GM19025 (cell line): ENCODE measurements around the gene PNRC2.

Experiments
- ATAC-seq: cut with Tn5 transposase; IDR thresholded peaks from one replicate; pipeline ENCODE4 v1.9.1; 2021; ENCODE audit warnings: mild to moderate bottlenecking, low read depth, moderate library complexity; ENCODE audit not compliant: unreplicated experiment

PNRC2 gene, protein sequence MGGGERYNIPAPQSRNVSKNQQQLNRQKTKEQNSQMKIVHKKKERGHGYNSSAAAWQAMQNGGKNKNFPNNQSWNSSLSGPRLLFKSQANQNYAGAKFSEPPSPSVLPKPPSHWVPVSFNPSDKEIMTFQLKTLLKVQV

DNA sequence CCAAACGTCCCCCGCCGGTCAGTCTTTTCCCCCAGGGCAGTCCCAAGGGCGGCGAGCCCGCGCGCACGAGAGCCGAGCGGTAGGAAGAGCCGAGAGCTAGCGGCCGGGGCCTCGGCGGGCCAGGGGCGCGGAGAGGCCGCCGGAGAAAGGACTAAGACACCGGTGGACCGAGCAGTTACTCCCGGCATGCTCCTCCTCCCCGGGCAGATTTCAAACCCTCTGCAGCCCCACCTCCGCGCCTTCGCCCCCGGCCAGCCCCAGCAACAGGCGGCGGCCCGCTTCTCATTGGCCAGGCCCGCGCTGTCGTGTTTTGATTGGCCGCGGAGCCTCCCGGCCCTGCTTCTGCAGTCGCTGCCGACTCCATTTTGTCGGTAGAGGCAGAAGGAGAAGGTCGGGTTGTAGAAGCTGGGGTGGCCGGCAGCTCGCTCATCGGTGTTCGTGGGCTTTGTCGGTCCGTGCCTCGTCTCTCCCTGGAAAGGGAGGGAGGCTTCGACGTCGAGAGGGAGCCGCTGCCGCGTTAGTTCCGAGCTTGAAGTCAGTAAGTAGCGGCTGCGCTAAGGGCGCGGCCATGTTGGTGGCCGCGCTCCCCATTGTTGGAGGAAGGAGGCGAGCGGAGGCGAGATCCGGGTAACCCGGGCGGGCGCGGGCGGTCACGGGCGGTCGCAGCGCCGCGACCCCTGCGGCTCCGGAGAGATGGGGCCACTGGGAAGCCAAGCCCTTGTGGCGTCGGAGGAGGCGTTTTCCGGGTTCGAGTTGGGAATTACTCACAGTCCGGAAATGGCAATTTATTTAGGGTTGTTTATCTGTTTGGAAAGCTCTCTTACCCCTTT, at the start of gene PNRC2:
Gene PNRC2, plus strand, starts transcription at position 368 of the 830 bp plus-strand sequence. CDS start 1,630 bp downstream, outside the sequence.
- peak; percentile 79 for ATAC-seq

DNA sequence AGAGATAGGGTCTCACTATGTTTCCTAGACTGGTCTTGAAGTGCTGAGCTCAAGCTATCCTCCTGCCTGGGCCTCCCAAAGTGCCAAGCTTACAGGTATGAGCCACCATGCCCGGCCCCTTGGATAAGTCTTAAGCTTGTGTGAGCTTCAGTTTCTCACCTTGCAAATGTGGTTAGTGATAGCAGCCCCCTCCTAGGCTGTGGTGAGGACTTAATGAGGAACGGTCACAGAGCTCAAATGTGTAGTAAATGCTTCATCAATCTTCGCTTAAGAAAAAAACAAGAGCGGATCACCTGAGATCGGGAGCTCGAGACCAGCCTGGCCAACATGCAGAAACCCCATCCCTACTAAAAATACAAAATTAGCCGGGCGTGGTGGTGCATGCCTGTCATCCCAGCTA, 49.5 kb upstream of the PNRC2 start:
- ATAC-seq = no peak

DNA sequence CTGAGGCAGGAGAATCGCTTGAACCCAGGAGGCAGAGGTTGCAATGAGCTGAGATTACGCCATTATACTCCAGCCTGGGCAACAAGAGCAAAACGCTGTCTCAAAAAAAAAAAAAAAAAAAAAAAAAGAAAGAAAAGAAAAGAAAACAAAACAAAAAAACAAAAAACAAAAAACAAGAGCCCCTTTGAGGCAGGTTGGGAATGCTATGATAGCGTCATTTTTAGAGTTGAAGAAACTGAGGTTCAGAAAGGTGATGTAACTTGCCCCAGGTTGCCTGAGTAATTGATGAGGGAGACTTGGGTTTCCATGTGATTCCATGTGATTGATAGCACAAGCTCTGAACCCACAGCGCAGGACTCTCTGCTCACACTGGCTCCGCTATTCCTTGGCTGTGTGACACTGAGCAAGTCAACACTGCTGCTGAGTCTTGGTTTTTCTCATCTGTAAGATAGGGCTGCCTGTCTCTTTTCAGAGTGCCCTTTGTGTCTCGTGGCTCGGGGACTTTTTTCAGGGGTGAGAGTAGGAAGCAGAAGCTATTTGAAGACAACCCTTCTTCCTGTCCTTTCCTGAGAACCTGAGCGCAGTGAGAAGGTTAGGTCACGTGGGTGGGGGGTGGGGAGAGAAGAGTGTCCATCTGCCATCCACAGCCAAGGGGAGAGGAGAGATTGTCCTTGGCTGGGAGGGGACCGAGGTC, 48.9 kb upstream of the PNRC2 start:
- ATAC-seq = no peak

DNA sequence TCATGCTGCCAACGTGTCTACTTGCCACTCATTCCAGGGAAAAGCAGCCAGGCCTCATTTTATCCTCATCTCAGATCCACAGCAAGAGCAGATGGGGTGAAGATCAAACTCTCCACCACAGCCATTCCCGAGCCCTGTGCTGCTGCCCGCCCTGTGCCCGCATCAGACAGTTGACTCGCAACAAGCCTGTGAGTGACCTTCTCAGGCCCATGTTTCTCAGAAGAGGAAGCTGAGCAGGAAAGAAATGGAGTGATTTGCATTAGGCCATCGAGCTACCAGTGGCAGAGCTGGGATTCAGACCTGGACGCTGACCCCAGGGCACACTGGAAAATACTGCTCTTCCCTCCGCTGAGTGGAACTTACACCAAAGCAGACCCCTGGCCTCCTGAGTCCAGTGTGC, 47.7 kb upstream of the PNRC2 start:
- ATAC-seq = no peak

DNA sequence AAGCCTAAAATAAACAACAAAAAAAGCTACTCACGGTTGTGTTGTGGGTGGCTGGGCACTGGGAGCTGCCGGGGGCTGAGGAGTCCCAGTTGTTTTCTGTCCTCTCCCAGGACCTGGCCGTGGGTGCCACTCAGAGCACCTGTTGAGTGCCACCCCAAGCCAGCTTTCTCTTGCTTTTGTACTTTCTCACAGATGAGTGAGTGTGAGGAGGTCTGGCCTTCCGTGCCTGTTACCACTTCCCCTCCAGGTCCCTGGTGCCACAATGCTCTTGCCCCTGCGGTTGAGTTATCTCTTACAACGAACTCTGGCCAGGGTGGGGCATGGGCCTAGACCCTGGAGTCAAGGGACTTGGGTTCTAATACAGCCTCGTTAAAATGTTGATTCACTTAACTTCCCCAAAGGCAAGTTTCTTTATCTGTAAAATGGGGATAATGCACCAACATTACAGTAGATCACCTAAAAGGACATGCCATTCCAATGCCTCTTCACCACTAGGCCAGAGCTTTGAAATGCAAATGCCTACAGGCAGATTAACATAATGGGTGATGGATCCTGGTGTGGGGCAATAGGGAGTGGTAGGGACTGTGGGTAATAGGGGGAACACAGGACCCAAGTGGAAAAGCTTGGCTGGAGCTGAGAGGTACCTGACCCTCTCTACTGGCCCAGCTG, 46.3 kb upstream of the PNRC2 start, which contains the start of gene CNR2:
Gene CNR2, minus strand, starts transcription at position 151 of the 669 bp plus-strand sequence. CDS start 37,745 bp downstream, outside the sequence.
- ATAC-seq = no peak

DNA sequence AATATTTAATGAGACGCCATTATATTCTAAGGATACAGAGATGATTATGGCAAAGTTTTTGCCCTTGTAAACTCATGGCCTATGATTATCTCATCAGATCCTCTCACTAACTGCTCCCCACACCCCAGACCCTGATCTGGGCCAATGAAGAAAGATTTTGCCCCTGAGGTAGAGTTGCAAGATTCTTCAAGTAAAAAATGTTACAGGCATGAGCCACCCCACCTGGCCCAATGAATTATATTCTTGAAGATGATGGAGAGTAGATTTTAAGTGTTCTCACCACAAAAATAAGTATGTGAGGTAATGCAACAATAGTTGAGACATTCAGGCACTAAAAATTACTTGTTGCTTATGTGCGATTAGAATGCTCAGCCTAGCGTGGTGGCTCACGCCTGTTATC, 44.7 kb upstream of the PNRC2 start:
- no peak for ATAC-seq

DNA sequence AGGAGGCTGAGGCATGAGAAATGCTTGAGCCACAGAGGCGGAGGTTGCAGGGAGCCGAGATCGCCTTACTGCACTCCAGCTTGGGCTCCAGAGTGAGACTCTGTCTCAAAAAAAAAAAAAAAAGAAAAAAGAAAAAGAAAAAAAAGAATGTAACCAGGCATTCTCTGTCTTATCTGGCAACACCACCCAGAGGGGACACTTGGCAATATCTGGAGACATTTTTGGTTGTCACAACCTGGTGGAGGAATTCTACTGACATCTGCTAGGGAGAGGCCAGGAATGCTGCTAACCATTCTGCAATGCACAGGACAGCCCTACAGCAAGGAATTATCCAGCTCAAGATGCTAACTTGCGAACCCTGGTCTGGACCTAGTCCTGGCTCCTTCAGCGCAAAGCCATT, 44.2 kb upstream of the PNRC2 start:
- no peak for ATAC-seq

DNA sequence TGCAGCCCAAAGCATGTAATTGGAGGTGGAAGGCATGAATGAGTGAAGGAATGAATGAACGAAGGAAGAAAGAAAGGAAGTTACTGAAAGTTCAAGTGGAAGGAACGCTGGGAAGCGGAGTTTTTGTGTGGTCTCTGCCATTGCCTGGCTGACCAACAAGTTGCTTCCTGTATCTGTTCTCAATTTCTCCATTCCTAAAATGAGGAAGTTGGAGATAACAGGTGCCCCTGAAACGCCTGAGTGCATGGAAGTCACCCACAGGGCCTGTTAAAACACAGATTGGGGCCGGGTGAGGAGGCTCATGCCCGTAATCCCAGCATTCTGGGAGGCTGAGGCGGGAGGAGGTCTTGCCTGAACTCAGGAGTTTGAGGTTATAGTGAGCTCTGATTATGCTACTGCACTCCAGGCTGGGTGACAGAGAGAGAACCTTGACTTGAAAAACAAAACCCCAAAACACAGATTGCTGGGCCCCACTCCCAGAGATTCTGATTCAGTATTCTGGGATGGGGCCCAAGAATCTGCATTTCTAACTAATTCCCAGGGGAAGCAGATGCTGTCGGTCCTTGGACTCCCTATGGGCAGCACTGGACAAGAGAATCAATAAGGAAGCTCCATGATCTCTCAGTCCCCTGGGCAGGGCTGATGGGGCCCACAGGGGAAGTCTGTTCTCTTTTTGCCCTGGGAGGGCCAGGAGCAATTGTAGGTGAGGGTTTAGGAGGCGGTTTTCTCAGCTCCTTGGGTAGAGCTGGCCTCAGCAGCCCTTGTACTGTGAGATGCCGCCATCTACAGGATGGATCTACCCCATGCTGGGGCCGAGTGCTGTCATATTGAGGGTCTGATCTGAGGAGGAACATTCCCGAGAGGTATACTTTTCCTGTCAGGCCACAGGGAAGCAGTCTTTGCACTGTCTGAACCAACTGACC, 43.2 kb upstream of the PNRC2 start:
- peak; percentile 58 for ATAC-seq

DNA sequence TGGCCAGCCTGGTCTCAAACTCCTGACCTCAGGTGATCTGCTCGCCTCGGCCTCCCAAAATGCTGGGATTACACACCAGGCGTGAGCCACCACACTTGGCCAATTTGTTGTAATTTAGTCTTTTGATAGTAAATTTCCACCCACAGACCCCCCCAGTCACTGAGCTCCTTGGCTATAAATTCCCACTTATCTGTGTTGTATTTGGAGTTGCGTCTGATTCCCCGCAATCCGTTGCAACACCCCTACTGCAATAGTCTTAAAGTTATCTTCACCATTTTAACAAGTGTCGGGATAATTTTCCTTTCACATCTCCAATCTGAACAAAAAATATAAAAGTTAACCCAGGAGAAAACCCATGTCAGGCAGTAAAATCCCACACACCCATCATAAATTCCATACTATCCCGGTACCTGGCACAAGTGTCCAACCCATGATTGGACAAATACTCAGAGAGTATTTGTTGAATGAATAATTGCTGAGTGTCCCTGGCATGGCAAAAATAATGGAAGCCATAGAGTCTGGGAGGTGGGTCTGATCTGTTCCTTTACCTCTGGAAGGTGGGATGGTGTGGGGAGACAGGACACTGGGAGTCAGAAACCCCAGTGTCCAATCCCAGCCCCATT, 37.2 kb upstream of the PNRC2 start:
- no peak for ATAC-seq

DNA sequence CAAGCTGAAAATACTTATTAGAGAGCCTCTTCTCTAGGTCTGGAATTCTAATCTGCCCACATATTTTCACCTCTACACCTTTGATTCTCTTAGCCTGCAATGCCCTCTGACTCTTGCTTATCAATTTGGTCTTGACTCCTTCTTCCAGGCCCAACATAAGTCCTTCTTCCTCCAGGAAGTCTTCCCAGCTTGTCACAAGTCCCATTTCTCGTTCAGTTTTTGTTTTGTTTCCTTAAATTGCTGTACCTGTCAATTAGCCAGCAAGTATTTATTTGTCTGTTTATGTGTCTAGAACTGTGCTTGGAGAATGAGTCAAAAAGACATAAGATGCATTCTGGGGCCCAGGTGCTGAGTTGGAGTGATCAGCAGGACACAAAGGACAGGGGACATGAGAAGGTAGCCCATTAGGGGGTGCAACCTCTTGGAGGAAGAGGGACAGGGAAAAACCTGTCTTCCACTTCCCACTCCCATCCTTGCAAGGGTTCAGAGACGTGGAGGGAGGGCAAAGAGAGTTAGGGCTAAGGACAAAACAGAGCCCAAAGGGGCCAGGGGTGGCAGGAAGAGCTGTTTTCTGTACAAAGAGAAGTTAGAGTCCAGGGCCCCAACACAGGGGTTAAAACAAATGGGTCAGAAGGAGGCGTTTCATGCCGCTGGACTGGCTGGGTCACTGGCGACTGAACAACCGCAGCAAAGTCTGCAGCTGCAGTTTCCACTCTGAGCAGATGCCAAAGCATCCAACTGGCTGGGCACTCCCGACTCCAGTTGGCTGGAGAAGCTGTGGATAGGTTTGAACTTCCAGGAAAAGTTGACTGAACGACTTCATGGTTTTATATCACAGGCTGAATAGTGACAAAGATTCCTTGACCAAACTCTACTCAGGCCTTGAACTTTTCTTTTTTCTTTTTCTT, 35.8 kb upstream of the PNRC2 start:
- ATAC-seq = no peak

DNA sequence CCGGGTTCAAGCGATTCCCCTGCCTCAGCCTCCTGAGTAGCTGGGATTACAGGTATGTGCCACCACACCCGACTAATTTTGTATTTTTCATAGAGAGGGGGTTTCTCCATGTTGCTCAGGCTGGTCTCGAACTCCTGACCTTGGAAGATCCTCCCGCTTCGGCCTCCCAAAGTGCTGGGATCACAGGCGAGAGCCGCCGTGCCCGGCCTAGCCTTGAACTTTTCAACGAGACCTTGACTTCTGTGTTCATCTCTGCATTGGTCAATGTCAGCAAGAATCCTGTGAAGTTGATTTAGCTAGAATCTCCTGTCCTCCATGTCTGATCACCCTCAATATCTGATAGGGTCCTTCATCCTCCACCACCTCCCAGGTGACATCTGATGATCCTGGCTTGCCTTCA, 35.0 kb upstream of the PNRC2 start:
- no peak for ATAC-seq

DNA sequence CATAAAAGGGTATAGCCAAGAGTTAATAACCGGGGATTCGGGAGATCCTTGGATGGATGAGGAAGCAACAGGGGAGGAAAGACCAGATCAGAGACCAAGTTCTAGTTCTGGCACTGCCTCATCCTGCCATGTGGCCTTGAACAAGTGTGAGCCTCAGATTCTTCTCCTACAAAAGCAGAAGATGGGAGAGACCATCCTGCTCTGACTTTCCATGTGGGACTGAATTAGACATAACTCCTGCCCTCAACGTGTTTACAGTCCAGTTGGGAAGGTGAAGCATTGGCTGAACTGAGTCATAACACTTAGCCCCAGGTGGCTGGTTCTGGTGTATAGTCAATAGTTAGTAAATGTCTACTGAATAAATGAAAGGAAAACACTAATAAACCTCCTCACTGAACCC, 34.3 kb upstream of the PNRC2 start:
- ATAC-seq = no peak

DNA sequence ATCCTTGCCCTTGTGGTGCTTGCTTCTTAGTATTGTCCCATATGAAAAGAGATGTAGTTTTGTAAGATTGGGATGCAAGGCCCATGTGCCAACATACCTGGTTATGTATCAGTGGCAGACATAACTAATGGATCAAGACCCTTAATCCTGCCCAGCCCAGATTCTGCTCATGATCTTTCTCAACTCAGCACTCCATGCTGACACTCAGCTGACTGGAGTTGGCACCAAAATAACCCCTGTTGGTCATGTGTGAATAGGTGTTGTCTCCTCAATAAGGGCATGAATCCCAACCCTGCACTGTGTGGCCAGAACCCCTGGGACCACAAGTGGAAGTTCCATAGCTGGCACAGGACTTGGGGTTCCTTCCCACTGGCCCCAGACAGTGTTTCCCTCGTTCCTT, 32.5 kb upstream of the PNRC2 start:
- no peak for ATAC-seq

DNA sequence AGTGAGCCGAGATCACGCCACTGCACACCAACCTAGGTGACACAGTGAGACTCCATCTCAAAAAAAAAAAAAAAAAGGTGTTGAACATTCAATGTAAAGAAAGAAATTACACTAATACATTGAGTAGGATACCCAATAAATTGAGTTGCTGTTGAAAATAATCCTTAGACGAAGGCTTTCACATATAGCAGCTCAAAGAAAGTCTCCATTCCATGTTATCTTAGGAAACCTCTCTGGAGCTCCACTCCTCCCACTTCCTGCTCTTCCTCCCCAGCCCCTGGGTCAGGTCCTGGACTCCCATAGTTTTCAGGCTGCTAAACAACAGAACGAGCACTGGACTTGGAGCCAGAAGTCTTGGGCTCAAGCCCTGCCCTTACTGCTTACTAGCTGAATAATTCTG, 30.8 kb upstream of the PNRC2 start:
- no peak for ATAC-seq

DNA sequence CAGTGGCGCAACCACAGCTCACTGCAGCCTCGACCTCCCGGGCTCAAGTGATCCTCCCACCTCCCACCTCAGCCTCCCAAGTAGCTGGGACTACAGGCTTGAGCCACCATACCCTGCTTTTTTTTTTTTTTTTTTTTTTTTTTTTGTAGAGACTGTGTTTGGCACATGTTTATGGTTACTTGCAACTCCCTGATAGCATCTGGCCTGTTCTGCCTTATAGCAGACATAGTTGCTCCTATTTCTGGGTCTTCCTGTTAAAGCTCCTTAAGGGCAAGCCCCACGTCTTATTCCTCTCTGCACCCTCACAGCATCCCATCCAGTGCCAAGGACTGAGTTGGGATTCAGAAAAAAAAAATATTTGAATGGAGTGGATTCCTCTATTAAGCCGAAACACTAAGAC, 29.4 kb upstream of the PNRC2 start:
- ATAC-seq = no peak

DNA sequence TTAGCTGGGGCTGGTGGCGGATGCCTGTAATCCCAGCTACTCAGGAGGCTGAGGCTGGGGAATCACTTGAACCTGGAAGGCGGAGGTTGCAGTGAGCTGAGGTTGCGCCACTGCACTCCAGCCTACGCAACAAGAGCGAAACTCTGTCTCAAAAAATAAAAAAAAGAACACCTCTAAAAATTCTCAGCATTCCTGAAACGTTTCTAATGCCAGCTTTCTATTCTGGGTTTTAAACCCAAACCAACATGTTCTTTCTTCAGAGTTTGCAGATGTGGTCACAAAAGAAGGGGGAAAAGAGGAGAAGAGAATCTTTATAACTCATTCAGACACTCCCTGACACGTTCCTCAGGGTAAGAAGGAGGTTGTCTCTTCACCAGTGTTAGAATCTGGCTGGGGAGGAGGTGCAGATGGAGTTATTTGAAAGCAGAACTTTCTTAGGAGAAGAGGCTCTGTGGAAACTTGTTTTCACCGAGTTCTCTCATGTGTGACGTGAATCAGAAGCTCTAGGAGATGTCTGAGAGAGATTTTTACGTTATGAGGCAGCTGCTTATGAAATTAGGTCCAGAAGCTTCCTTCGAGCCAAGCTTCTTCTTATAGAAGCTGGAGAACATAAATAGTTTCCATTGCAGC, 28.7 kb upstream of the PNRC2 start:
- ATAC-seq = no peak

DNA sequence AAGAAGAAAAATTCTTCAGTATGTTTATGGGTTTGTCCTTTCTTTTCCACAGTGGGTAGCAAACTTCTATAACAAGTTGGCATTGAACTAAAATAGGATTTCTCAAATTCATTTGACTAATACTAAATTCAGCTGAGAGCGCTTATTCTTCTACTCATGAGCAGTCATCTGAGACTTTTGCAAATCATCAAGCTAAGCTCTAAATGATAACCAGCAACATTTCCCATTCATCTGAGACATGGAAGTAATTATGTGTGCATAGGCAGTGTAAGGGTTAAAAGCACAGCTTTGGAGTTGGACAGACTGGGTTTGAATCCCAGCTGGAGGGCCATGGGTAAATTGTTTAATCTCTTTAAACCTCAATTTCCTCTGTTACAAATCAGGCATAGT, 28.1 kb upstream of the PNRC2 start:
- no peak for ATAC-seq
